ENCODE measurements around the gene VOPP1. TPM values are rescaled to one million over a fixed set of nuclear protein-coding genes. Genes with fewer than 3 reads are reported as not detected.

Gene VOPP1
- total RNA-seq, 4 donors from 2014 or later, result 23.7 to 42.1 (median 37.5) TPM

DNA sequence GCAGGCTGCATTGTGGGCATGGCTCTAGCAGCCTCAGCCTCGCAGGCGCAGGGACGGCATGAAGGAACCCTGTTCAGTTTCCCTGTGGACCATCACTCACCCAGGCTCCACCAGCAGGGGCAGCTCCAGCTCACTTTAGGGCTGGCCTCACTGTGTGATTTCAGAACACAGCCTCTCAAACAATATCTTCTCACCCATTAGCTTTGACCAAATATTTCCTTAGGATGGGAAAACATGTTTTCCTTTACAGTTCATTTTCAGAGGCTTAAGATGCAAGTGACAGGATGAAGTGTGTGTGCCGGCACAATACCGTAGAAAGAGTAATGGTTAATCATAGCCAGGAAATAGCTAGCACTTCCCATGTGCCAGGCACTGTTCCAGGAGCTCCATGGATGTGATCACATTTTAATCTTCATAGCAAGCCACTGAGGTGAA is 149.0 kb downstream of the VOPP1 start:
- 70% methylated on average over 5 of the region's 5 CpGs for WGBS
- no peaks in the 10 kb centered on the region for H3K9me3 ChIP-seq
- H3K4me1 ChIP-seq, result no peaks in the 10 kb centered on the region
- H3K27ac ChIP-seq (replicated peaks in 1 of 4), result no peak overlapping the region
- DNase-seq (ENCODE audit: extremely low spot score), result no peak
- TF ChIP-seq CTCF (IDR thresholded peaks at IDR 0.05), result no peak
- TF ChIP-seq EP300 (IDR thresholded peaks at IDR 0.05), result no peak
- no peak for TF ChIP-seq POLR2AphosphoS5 (IDR thresholded peaks at IDR 0.05)
- no peak for TF ChIP-seq POLR2A (IDR thresholded peaks at IDR 0.05; ENCODE audit: low read depth)
- no peak overlapping the region for H3K4me3 ChIP-seq
- H3K27me3 ChIP-seq, result no peaks in the 10 kb centered on the region
- H3K36me3 ChIP-seq, result peaks cover 10 to 26% (median 23%) of the 10 kb centered on the region in 4 donors
- intact Hi-C loops (cut with DNase I), result loop anchor here (10.0 kb wide), 1 partner anchor 172 kb away; no protein-coding TSS in a partner anchor

Other genes starting within 250 kb of the VOPP1 start
- gene LANCL2, start 207.2 kb downstream of the VOPP1 start, total RNA-seq, result 10 to 100 TPM; 10.0 to 11.8 (median 10.7) TPM